Skeletal muscle satellite cell (primary cell): Measurements from ENCODE around the gene PLXNA1.

Experiments used
- H3K27me3 ChIP-seq: 2 replicates; pipeline ENCODE4 v1.7.0; 2013; ENCODE audit warnings: low read length; ENCODE audit not compliant: control insufficient read depth, insufficient read depth
- H3K36me3 ChIP-seq: 2 replicates; pipeline ENCODE4 v1.7.0; 2013; ENCODE audit warnings: mild to moderate bottlenecking, control low read depth, low read length; ENCODE audit not compliant: insufficient read depth
- H3K4me1 ChIP-seq: 2 replicates; pipeline ENCODE4 v1.7.0; 2013; ENCODE audit warnings: low read length; ENCODE audit not compliant: control insufficient read depth, insufficient read depth
- H3K4me2 ChIP-seq: 2 replicates; pipeline ENCODE4 v1.7.0; 2013; ENCODE audit warnings: mild to moderate bottlenecking, low read length
- H3K4me3 ChIP-seq: 2 replicates; pipeline ENCODE4 v1.7.0; 2013; ENCODE audit warnings: low read length
- H3K9ac ChIP-seq: 2 replicates; pipeline ENCODE4 v1.7.0; 2013; ENCODE audit warnings: mild to moderate bottlenecking, low read depth, low read length, moderate library complexity
- H3K9me3 ChIP-seq: replicated peaks from 2 replicates; pipeline ENCODE4 v1.7.0; 2013; ENCODE audit warnings: mild to moderate bottlenecking, control low read depth, low read length

Gene PLXNA1

DNA sequence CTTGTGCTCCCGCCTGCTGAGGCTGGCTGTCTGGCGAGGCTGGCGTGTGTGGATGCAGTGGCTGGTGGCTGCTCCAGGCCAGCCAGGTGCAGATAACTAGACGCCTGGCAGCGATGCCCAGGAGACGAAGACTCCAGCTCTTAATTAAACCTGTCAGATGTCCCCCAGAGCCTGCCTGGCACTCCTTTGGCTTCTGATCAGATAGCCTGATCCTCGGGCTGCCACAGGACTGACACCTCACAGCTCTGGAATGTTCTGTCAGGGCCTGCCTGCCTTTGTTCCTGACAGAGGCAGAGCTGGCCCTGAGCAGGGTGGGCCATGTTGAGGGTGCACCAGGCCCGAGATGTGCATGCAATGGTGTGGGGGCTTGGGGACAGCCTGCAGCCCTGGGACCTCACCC lies 36.5 kb downstream of the PLXNA1 start:
- Histone ChIP-seq H3K4me3 (no peak overlapping the region), H3K9me3 (no peaks in the 10 kb centered on the region), H3K9ac (no peak overlapping the region), H3K36me3 (peaks cover 89% of the 10 kb centered on the region), H3K4me1 (peaks cover 13% of the 10 kb centered on the region), H3K27me3 (no peaks in the 10 kb centered on the region), H3K4me2 (no peak overlapping the region)

DNA sequence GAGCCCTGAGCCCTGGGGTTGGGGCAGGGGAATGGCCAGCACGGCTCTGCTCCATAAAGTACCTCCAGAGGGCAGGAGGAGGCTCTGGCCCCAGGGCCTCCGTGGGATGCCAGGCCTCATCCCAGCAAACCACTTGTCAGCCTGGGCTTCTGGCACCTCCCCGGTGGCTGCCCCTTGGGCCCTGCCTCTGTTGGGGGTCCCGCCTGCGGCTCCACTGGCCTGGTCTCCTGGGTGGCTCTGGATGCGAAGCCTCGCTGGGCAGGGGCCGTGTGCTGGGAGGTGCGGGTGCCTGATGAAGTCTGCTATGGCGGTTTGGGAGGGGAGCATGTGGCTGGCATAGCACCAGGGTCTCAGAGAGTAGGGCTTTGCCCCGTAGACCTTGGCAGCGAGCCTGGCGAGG lies 37.6 kb downstream of the PLXNA1 start:
- H3K9ac ChIP-seq, result no peak overlapping the region
- no peak overlapping the region for H3K4me2 ChIP-seq
- H3K36me3 ChIP-seq, result peaks cover 93% of the 10 kb centered on the region
- H3K4me3 ChIP-seq, result no peak overlapping the region
- peaks cover 13% of the 10 kb centered on the region for H3K4me1 ChIP-seq
- no peaks in the 10 kb centered on the region for H3K27me3 ChIP-seq
- no peaks in the 10 kb centered on the region for H3K9me3 ChIP-seq

DNA sequence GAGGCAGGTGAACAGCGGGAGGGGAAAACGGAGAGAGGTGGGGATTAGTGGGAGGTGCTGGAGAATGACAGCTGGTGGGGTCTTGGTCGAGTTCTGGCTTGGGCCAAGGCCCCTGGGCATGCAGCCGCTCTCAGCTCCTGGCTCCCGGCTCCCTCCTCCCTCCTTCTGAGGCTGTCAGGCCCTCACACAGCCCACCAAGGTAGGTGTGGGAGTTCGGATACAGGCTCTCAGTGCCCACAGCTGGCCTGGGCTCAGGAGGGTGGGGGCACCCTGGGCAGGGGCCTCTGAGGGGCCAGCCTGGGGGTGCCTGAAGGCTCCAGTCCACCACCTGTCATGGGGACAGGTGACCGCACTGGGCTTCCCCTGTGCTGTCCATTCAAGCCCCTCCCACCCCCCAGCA lies 39.9 kb downstream of the PLXNA1 start:
- no peaks in the 10 kb centered on the region for H3K27me3 ChIP-seq
- H3K4me1 ChIP-seq, result peaks cover 13% of the 10 kb centered on the region
- no peak overlapping the region for H3K4me2 ChIP-seq
- H3K4me3 ChIP-seq, result no peak overlapping the region
- H3K9ac ChIP-seq, result no peak overlapping the region
- H3K9me3 ChIP-seq, result no peaks in the 10 kb centered on the region
- peaks cover 91% of the 10 kb centered on the region for H3K36me3 ChIP-seq

DNA sequence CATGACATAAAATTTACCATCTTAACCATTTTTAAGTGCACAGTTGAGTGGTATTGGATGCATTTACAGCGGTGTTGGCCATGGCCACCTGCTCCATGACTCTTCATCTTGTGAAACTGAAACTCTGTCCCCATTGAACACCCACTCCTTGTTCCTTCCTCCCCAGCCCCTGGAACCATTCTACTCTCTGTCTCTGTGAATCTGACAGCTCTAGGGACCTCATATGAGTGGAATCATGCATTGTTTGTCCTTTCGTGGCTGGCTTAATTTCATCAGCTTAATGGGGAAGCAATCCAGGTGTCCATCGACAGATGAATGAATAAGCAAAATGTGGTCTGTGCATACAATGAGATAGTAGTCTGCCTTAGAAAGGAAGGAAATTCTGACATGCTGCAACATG lies 42.5 kb downstream of the PLXNA1 start:
- Histone ChIP-seq H3K4me2 (no peak overlapping the region), H3K9me3 (no peaks in the 10 kb centered on the region), H3K4me1 (no peaks in the 10 kb centered on the region), H3K9ac (no peak overlapping the region), H3K36me3 (peaks cover 80% of the 10 kb centered on the region), H3K27me3 (no peaks in the 10 kb centered on the region), H3K4me3 (no peak overlapping the region)

DNA sequence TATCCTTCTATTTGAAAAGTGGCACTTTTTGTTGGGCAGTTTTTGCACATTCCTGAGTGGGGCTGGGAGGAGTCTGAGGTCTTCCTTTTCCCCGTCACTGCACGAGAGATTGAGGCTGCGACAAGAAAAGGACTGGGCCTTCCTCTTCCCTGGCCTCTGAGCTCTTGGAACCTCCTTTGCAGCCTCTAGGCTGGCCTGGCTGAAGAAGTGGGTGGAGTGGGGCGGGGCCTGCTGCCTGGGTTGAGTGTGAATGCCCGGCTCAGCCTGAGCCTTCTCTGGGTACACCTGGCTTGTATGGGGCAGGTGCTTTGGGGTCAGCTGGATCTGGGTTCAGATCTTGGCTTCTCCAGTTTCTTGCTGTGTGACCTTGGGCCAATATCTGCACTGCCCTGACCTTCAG lies 43.1 kb downstream of the PLXNA1 start:
- Histone ChIP-seq H3K4me3 (no peak overlapping the region), H3K9me3 (no peaks in the 10 kb centered on the region), H3K4me1 (no peaks in the 10 kb centered on the region), H3K36me3 (peaks cover 79% of the 10 kb centered on the region), H3K27me3 (no peaks in the 10 kb centered on the region), H3K9ac (no peak overlapping the region), H3K4me2 (no peak overlapping the region)

DNA sequence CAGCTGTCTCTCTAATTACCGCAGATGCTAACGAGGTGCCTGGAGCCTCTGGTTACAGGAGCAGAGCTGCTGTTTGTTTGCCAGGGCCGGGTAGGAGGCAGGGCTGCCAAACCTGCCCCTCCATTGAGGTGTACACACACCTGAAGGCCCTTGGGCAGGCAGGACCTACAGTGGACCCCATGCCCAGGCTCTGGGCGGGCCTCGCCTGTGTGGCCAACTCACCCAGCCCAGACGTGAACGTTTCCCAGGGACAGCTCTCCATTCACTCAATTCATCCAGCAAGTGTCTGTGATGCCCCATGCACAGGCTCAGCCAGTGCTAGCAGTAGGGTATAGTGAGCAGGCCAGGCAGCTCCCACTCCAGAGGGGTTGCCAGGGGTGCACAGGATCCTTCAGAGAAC lies 43.7 kb downstream of the PLXNA1 start:
- Histone ChIP-seq H3K27me3 (no peaks in the 10 kb centered on the region), H3K36me3 (peaks cover 73% of the 10 kb centered on the region)

DNA sequence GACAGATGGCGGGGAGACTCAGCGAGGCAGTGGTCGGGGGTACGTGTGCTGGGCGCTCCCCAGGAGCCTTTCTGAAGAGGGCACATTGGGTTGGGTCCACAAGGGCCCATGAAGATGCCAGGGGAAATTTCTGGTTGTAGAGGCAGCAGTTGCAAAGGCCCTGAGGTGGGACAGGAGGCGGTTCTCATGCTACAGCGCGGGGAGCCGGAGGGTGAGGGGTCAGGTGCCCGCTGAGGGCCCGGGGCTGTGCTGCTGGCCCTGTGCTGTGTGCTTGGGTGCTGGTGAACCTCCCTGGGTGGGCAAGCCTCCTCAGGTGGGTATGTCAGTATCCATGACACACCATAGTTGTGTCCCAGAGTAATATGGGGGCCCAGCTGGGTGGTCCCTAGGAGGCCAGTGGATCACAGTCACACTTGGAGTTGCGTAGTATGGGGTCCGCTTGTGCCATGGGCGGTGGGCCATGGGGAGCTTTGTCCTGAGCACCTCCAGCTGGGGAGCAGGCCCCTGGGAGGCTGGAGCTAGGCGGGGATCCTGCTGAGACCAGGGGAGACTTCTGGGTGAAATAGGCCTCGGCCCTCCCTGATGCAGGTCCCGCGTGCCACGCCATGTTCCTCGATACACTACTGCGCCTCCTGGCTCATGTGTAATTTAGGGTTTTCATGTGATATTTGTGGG lies 44.3 kb downstream of the PLXNA1 start:
- Histone ChIP-seq H3K36me3 (peaks cover 67% of the 10 kb centered on the region), H3K9me3 (no peaks in the 10 kb centered on the region), H3K9ac (no peak overlapping the region), H3K27me3 (no peaks in the 10 kb centered on the region), H3K4me1 (no peaks in the 10 kb centered on the region), H3K4me3 (no peak overlapping the region), H3K4me2 (no peak overlapping the region)

More for the DNA sequence above, 43.7 kb downstream of the PLXNA1 start:
- no peaks in the 10 kb centered on the region for H3K9me3 ChIP-seq
- no peak overlapping the region for H3K9ac ChIP-seq
- H3K4me2 ChIP-seq, result no peak overlapping the region
- no peaks in the 10 kb centered on the region for H3K4me1 ChIP-seq
- no peak overlapping the region for H3K4me3 ChIP-seq

DNA sequence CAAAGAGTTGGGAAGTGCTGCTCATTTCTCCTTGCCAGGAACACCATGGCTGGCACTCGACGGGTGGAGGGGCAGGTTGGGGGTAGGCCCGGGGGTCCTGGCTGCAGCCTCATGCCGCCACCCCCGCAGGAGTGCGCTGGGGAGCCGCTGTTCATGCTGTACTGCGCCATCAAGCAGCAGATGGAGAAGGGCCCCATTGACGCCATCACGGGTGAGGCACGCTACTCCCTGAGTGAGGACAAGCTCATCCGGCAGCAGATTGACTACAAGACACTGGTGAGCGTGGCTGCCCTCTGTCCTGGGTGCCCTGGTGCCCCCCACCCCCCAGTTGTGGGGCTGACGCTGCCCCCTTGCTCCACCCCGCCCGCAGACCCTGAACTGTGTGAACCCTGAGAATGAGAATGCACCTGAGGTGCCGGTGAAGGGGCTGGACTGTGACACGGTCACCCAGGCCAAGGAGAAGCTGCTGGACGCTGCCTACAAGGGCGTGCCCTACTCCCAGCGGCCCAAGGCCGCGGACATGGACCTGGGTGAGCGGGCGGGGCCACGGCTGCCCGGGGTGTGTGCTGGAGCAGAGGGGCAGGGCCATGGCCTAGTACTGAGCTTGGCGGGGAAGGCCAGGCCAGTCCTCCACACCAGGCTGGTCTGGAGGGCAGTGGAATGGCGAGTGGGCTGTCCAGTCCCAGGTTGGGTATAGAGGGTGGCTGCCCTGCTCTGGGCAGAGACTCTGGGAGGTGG lies 45.1 kb downstream of the PLXNA1 start:
- no peaks in the 10 kb centered on the region for H3K4me1 ChIP-seq
- H3K4me2 ChIP-seq, result no peak overlapping the region
- H3K36me3 ChIP-seq, result peaks cover 64% of the 10 kb centered on the region
- no peak overlapping the region for H3K4me3 ChIP-seq
- H3K9ac ChIP-seq, result no peak overlapping the region
- no peaks in the 10 kb centered on the region for H3K27me3 ChIP-seq
- H3K9me3 ChIP-seq, result no peaks in the 10 kb centered on the region

DNA sequence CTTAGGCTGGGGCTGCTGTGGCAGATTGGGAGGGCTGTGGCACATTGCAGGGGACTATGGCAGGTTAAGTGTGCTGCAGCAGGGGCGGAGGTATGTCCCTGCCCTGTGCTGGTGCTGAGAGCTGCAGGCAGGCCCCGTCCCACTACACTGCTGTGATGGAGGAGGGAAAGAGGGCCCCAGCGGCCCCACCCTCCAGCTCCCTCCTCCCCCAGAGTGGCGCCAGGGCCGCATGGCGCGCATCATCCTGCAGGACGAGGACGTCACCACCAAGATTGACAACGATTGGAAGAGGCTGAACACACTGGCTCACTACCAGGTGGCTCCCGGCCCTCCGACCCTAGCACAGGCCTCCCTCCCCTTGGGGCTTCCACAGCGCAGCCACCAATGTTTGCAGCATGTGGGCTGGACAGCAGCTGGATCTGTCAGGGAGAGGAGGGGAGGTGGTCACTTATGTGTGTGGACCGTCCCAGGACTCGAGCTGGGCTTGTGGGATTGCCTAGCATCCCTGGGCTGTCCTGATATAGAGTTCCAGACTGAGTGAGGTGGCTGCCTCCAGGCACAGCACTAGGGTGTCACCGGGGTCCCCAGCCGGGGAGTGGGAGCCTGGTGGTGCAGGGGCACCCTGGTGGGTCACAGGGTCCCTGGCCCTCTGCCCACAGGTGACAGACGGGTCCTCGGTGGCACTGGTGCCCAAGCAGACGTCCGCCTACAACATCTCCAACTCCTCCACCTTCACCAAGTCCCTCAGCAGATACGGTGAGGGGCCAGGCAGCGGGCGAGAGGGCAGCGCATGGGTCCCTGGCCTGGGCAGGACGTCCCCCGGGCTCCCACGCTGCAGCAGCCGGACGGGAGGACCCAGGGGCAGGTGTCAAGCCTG lies 46.1 kb downstream of the PLXNA1 start:
- Histone ChIP-seq H3K9me3 (no peaks in the 10 kb centered on the region), H3K36me3 (peaks cover 65% of the 10 kb centered on the region), H3K9ac (no peak overlapping the region), H3K4me3 (no peak overlapping the region), H3K4me2 (no peak overlapping the region), H3K4me1 (no peaks in the 10 kb centered on the region), H3K27me3 (no peaks in the 10 kb centered on the region)

DNA sequence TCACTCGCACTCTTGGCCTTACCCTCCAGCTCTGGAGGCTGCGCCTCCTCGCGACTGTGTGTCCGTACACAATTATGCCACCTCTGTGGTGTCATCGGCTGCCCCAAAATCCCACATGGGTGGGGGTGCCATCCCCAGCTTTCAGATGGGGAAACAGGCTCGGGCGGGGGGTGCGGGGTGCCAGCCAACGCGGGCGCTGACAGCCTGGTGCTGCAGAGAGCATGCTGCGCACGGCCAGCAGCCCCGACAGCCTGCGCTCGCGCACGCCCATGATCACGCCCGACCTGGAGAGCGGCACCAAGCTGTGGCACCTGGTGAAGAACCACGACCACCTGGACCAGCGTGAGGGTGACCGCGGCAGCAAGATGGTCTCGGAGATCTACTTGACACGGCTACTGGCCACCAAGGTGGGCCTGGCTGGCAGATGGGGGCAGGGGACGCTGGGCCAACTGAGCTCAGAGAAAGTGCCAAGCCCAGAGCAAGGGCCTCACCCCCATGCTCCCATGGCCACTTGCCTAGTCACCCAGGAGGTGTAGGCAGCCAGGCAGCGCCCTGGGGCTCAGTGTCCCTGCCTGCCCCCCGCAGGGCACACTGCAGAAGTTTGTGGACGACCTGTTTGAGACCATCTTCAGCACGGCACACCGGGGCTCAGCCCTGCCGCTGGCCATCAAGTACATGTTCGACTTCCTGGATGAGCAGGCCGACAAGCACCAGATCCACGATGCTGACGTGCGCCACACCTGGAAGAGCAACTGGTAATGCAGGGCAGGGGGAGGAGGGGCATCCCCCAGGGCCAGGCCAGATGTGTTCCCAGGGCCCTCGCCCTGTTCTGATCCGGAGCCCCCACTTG lies 47.0 kb downstream of the PLXNA1 start:
- Histone ChIP-seq H3K36me3 (peaks cover 62% of the 10 kb centered on the region), H3K4me2 (no peak overlapping the region), H3K9ac (no peak overlapping the region)

More for the DNA sequence above, 47.0 kb downstream of the PLXNA1 start:
- no peaks in the 10 kb centered on the region for H3K27me3 ChIP-seq
- no peak overlapping the region for H3K4me3 ChIP-seq
- no peaks in the 10 kb centered on the region for H3K4me1 ChIP-seq
- H3K9me3 ChIP-seq, result no peaks in the 10 kb centered on the region
